HCT116 (cell line): ENCODE results near the gene TBXA2R. TPM values are rescaled to one million over a fixed set of nuclear protein-coding genes. Genes with fewer than 3 reads are reported as not detected.

Source experiments
- ATAC-seq: fragments of 200-7000 bp; cut with Tn5 transposase; 2 replicates; pipeline ENCODE4 v1.9.1; 2020; ENCODE audit warnings: mild to moderate bottlenecking, moderate library complexity
- BruUV-seq: library from RNA; stranded (reverse); fragments of 400-500 nt; replicated peaks from 2 replicates; lab custom pipeline; 2021; lab: Mats Ljungman, UMichigan
- CTCF ChIA-PET: fragments of 300-600 bp; sonication (Branson Sonifier 250); formaldehyde crosslinking; loops from one replicate; lab custom pipeline; 2021; ENCODE audit warnings: antibody characterized with exemption; lab: Charles Lee
- POLR2A ChIA-PET: fragments of 300-600, 350-600 bp; sonication (Branson Sonifier 250); formaldehyde crosslinking; loops from one replicate; lab custom pipeline; 2021; ENCODE audit warnings: antibody characterized with exemption; lab: Charles Lee
- RAD21 ChIA-PET, 2 experiments: fragments of 300-600 bp; sonication (Branson Sonifier 250); formaldehyde crosslinking; loops; one replicate each; lab custom pipeline; 2023; ENCODE audit warnings: low total read pairs in 2 of 2; ENCODE audit not compliant: uncharacterized antibody in 2 of 2, unreplicated experiment in 2 of 2, low non-redundant PET in 1 of 2; lab: Charles Lee
- DNase-seq: peaks from one replicate; pipeline ENCODE4 v3.0.0-alpha.2; 2010; ENCODE audit warnings: low read depth, low spot score
- H2AFZ ChIP-seq: fragments of 200-600 bp; shearing (Covaris generic), sonication (generic); 2 replicates; pipeline ENCODE4 v1.6.1; 2017; ENCODE audit warnings: low read depth, mixed run types, mixed read lengths, antibody characterized with exemption, low read length; ENCODE audit not compliant: poor library complexity, severe bottlenecking
- H3K27ac ChIP-seq: 2 replicates; pipeline ENCODE4 v1.5.1; 2012; ENCODE audit warnings: low read depth, low read length
- H3K27me3 ChIP-seq: fragments of 200-600 bp; sonication (generic); 2 replicates; pipeline ENCODE4 v1.6.1; 2016; ENCODE audit warnings: mixed run types, low read length, mixed read lengths; ENCODE audit not compliant: insufficient read depth
- H3K36me3 ChIP-seq, 2 experiments: fragments of 200-500 bp in 1 of 2; fragments of 200-600 bp in 1 of 2; sonication (Bioruptor generic) in 1 of 2; sonication (generic) in 1 of 2; 2 replicates each; pipeline versions ENCODE4 v1.5.1 to v1.6.1; 2014 to 2016; ENCODE audit warnings: low read length in 2 of 2, inconsistent platforms in 1 of 2, mixed read lengths in 1 of 2, mixed run types in 1 of 2; ENCODE audit not compliant: insufficient read depth in 2 of 2, control insufficient read depth in 1 of 2
- H3K4me1 ChIP-seq, 2 experiments: fragments of 200-600 bp in 1 of 2; sonication (generic) in 1 of 2; 2 replicates each; pipeline versions ENCODE4 v1.5.1 to v1.6.1; 2012 to 2017; ENCODE audit warnings: low read length in 2 of 2, inconsistent platforms in 1 of 2, mild to moderate bottlenecking in 1 of 2, mixed read lengths in 1 of 2, mixed run types in 1 of 2, moderate library complexity in 1 of 2; ENCODE audit not compliant: insufficient read depth in 2 of 2, control insufficient read depth in 1 of 2
- H3K4me2 ChIP-seq: fragments of 200-600 bp; sonication (generic); 2 replicates; pipeline ENCODE4 v1.6.1; 2017; ENCODE audit warnings: mixed run types, low read length, mixed read lengths
- H3K4me3 ChIP-seq, 2 experiments: fragments of 200-600 bp in 1 of 2; sonication (generic) in 1 of 2; replicated peaks in 1 of 2; 2 replicates each; pipeline ENCODE4 v1.5.1; 2011 to 2016; ENCODE audit warnings: low read length in 2 of 2, control low read depth in 1 of 2, low read depth in 1 of 2, mild to moderate bottlenecking in 1 of 2, mixed read lengths in 1 of 2, mixed run types in 1 of 2
- H3K79me2 ChIP-seq: fragments of 200-600 bp; sonication (generic); 2 replicates; pipeline ENCODE4 v1.6.1; 2017; ENCODE audit warnings: mild to moderate bottlenecking, mixed run types, low read length, moderate library complexity, mixed read lengths; ENCODE audit not compliant: insufficient read depth
- H3K9ac ChIP-seq: fragments of 200-600 bp; sonication (generic); 2 replicates; pipeline ENCODE4 v1.6.1; 2016; ENCODE audit warnings: low read length, mixed read lengths
- H3K9me2 ChIP-seq: fragments of 200-600 bp; sonication (generic), shearing (Covaris generic); 2 replicates; pipeline ENCODE4 v1.6.1; 2017; ENCODE audit warnings: mixed run types, mild to moderate bottlenecking, moderate library complexity; ENCODE audit not compliant: insufficient read depth
- H3K9me3 ChIP-seq, 2 experiments: fragments of 200-500 bp in 1 of 2; fragments of 200-600 bp in 1 of 2; sonication (Bioruptor generic) in 1 of 2; sonication (generic) in 1 of 2; 2 replicates each; pipeline ENCODE4 v1.6.1; 2014 to 2017; ENCODE audit warnings: low read length in 2 of 2, mixed read lengths in 2 of 2, inconsistent platforms in 1 of 2, low read depth in 1 of 2, mild to moderate bottlenecking in 1 of 2, mixed run types in 1 of 2, moderate library complexity in 1 of 2; ENCODE audit not compliant: control insufficient read depth in 1 of 2, insufficient read depth in 1 of 2
- H4K20me1 ChIP-seq: fragments of 200-600 bp; sonication (generic), shearing (Covaris generic); 2 replicates; pipeline ENCODE4 v1.6.1; 2017; ENCODE audit warnings: mixed run types, mild to moderate bottlenecking, moderate library complexity; ENCODE audit not compliant: insufficient read depth
- CBX3 ChIP-seq: IDR thresholded peaks from 2 replicates; pipeline ENCODE4 v1.6.1; 2012; ENCODE audit warnings: low read depth
- CTCF ChIP-seq, 3 experiments: fragments of 200-600 bp in 1 of 3; sonication (generic) in 1 of 3; IDR thresholded peaks in 2 of 3; conservative IDR thresholded peaks in 1 of 3; 2 replicates each; pipeline ENCODE4 v1.5.1; 2012 to 2017; ENCODE audit warnings: low read depth in 2 of 3, low read length in 2 of 3, antibody characterized with exemption in 1 of 3, borderline replicate concordance in 1 of 3, control low read depth in 1 of 3, mild to moderate bottlenecking in 1 of 3, mixed read lengths in 1 of 3, mixed run types in 1 of 3, moderate library complexity in 1 of 3; ENCODE audit not compliant: insufficient read depth in 1 of 3
- ELF1 ChIP-seq: IDR thresholded peaks from 2 replicates; pipeline ENCODE4 v1.6.1; 2012; ENCODE audit warnings: low read depth, borderline replicate concordance
- EZH2 ChIP-seq: fragments of 200-600 bp; sonication (generic); IDR thresholded peaks from 2 replicates; pipeline ENCODE4 v1.6.1; 2017; ENCODE audit warnings: antibody characterized with exemption, mixed run types
- EZH2phosphoT487 ChIP-seq: fragments of 200-600 bp; IDR thresholded peaks from 2 replicates; pipeline ENCODE4 v1.6.1; 2018; ENCODE audit warnings: antibody characterized with exemption, borderline replicate concordance
- FOSL1 ChIP-seq: IDR thresholded peaks from 2 replicates; pipeline ENCODE4 v1.6.1; 2012; ENCODE audit warnings: low read depth
- REST ChIP-seq: IDR thresholded peaks from 2 replicates; pipeline ENCODE4 v1.6.1; 2012; ENCODE audit warnings: low read depth
- SIN3A ChIP-seq: IDR thresholded peaks from 2 replicates; pipeline ENCODE4 v1.6.1; 2012; ENCODE audit warnings: low read depth
- SP1 ChIP-seq: IDR thresholded peaks from 2 replicates; pipeline ENCODE4 v1.6.1; 2012; ENCODE audit warnings: low read depth
- SRF ChIP-seq: IDR thresholded peaks from 2 replicates; pipeline ENCODE4 v1.6.1; 2012; ENCODE audit warnings: low read depth
- TCF7L2 ChIP-seq: IDR thresholded peaks from 2 replicates; pipeline ENCODE4 v1.7.0; 2011; ENCODE audit warnings: borderline replicate concordance, inconsistent platforms; ENCODE audit not compliant: insufficient read depth, insufficient read length; ENCODE audit errors: extremely low read depth
- YY1 ChIP-seq: IDR thresholded peaks from 2 replicates; pipeline ENCODE4 v1.6.1; 2011; ENCODE audit warnings: low read length, low read depth, moderate library complexity, mild to moderate bottlenecking; ENCODE audit not compliant: insufficient replicate concordance; ENCODE audit errors: extremely low read depth
- ZBTB33 ChIP-seq: IDR thresholded peaks from 2 replicates; pipeline ENCODE4 v1.6.1; 2011; ENCODE audit warnings: mild to moderate bottlenecking, low read length, moderate library complexity; ENCODE audit not compliant: insufficient replicate concordance; ENCODE audit errors: extremely low read depth
- ZFX ChIP-seq: fragments of 450-650 bp; IDR thresholded peaks from 2 replicates; pipeline ENCODE4 v1.6.1; 2017
- intact Hi-C: fragments of 100-400 bp; cut with micrococcal nuclease; formaldehyde crosslinking; loops from 2 replicates; pipeline ENCODE4 v1.10.0; 2022
- total RNA-seq: library from RNA; stranded (reverse); gene quantifications from one replicate; pipeline ENCODE4 v1.2.1, GENCODE V29; 2021; ENCODE audit not compliant: unreplicated experiment

TBXA2R gene
- total RNA-seq, 1 experiment from 2014 or later: 2.3 TPM

GRCh38 chr19:3636506-3636905, 29.8 kb upstream of the TBXA2R start (continued):
- TF ChIP-seq CTCF (IDR thresholded peaks at IDR 0.05 in 2 of 3, conservative IDR thresholded peaks at IDR 0.05 in 1 of 3; ENCODE audit: borderline replicate concordance in 1 of 3, insufficient read depth in 1 of 3, low read depth in 2 of 3, low read length in 2 of 3): no peak

GRCh38 chr19:3634496-3635045, 27.9 kb upstream of the TBXA2R start:
- Histone ChIP-seq H3K4me2 (no peak overlapping the region), H3K9me2 (no peaks in the 10 kb centered on the region), H3K4me3 (no peak overlapping the region), H3K4me1 (no peaks in the 10 kb centered on the region), H3K27me3 (no peaks in the 10 kb centered on the region), H3K9ac (no peak overlapping the region), H4K20me1 (no peaks in the 10 kb centered on the region), H3K27ac (no peak overlapping the region; the same call in 1 of the 2 replicates), H3K9me3 (no peaks in the 10 kb centered on the region), H3K36me3 (no peaks in the 10 kb centered on the region; a peak in 1 of 4 replicates), H3K79me2 (no peaks in the 10 kb centered on the region), H2AFZ (no peak overlapping the region)
- BruUV-seq: no TSS peak
- 0 out of 2 replicates have a peak, but pooled peaks have one; percentile 10 for ATAC-seq
- intact Hi-C loops: no loop called here
- POLR2A ChIA-PET: no interaction called here
- CTCF ChIA-PET: no interaction called here
- DNase-seq: no peak
- RAD21 ChIA-PET: no interaction called here
- TF ChIP-seq EZH2phosphoT487: no peak
- no peak for TF ChIP-seq FOSL1
- no peak for TF ChIP-seq TCF7L2
- TF ChIP-seq ZFX: no peak
- TF ChIP-seq ZBTB33: no peak
- no peak for TF ChIP-seq EZH2
- TF ChIP-seq ELF1: no peak
- no peak for TF ChIP-seq SIN3A
- no peak for TF ChIP-seq SP1
- no peak for TF ChIP-seq SRF
- TF ChIP-seq CTCF (IDR thresholded peaks at IDR 0.05 in 2 of 3, conservative IDR thresholded peaks at IDR 0.05 in 1 of 3; ENCODE audit: borderline replicate concordance in 1 of 3, insufficient read depth in 1 of 3, low read depth in 2 of 3, low read length in 2 of 3): no peak
- no peak for TF ChIP-seq CBX3
- TF ChIP-seq YY1: no peak
- TF ChIP-seq REST: no peak
